Measurements from ENCODE around the gene PTPN7.

The PTPN7 gene

DNA sequence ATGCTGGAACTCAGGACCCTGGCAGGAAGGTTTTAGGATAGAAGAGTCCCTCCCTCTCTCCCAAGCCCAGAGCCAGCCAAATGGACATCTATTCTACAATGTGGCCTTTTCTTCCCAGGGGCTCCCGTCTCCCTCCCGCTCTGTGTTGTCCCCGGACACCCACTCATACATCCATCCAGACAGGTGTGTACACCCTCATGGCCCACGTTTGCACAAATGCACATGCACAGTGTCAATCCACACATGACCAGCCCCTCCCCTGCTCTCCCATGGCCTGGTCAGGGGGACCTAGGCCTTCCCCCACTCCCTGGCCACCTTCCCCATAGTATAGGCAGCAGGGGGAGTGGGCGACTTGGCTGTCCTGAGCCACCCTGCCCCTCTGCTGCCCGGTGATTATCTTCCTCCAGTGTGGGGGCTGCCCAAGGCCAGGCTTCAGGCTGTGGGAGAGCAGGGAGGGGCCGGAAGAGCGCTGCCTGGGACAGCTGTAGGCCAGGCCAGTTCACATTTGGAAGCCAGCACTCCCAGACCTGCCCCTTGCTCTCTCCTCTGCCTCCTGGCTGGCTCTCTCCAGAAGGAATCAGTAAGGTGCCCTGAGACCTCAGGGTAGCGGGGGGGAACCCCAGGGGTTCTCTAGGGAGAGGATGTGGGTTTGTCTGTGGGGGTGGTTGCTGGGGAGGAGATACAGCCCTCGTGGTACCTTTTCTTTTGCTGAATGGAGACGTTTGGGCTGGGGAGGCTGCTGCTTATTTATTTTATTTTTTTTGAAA is 4.1 kb upstream of the PTPN7 start:
- Mint-ChIP-seq H3K4me1 (peaks cover 73% of the 10 kb centered on the region), H3K4me3 (peak overlapping the region; percentile 81), H3K27ac (peak overlapping the region; percentile 99), H3K9me3 (no peaks in the 10 kb centered on the region), H3K27me3 (no peaks in the 10 kb centered on the region), H3K36me3 (ENCODE audit: low read depth) (peaks cover 4% of the 10 kb centered on the region)
- DNase-seq, result peak; percentile 75
- ATAC-seq, result peak; percentile 17

DNA sequence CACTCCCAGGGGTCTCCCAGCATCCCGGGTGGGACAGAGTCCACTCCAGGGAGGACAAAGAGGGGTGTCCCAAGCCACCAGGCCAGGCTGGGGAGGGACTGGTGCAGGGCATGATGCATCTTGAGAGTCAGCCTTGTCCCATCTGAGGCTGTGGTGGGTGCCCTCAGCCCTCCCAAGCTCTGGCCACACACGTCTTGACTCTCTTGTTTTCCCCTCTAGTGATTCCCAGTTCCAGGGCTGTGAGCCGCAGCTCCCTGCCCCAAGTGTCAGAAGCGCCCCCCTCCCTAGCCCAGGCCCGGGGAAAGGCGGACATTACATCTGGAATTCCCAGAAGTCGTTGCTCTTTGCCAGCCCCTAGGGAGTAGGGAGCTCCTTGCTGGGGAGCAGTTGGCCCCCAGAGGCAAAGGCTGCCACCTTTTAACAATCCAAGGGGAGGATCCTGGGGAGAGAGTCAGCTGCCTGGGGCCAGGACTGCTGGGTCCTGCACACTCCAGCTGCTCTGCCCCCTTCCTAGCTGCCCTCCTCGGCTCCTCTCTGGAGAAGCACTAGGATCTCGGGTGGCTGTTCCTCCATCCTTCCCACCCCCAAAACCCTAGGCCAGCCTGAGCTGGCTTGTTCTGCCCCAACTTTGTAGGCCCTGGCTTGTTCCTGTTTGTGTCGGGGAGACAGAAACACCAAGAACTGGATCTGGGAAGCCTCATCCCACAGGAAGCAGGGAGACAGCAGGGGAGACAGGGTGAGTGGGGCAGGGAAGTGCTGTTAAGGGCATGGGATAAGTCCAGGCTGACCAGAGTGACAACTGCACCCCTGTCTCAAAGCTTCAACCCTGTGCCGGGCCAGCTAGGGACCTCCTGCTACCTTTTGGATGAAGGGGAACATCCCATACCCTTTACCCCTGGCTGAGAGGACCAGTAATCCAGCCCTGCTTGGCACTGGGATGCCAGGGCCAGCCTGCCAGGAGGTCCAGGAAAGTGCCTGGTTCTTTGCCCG is 3.2 kb upstream of the PTPN7 start:
- ATAC-seq, result no peak
- Mint-ChIP-seq H3K4me1 (peaks cover 82% of the 10 kb centered on the region), H3K4me3 (peak overlapping the region; percentile 99), H3K9me3 (no peaks in the 10 kb centered on the region), H3K27me3 (no peaks in the 10 kb centered on the region), H3K36me3 (ENCODE audit: low read depth) (peaks cover 12% of the 10 kb centered on the region), H3K27ac (peak overlapping the region; percentile 99)
- DNase-seq, result peak; percentile 30

DNA sequence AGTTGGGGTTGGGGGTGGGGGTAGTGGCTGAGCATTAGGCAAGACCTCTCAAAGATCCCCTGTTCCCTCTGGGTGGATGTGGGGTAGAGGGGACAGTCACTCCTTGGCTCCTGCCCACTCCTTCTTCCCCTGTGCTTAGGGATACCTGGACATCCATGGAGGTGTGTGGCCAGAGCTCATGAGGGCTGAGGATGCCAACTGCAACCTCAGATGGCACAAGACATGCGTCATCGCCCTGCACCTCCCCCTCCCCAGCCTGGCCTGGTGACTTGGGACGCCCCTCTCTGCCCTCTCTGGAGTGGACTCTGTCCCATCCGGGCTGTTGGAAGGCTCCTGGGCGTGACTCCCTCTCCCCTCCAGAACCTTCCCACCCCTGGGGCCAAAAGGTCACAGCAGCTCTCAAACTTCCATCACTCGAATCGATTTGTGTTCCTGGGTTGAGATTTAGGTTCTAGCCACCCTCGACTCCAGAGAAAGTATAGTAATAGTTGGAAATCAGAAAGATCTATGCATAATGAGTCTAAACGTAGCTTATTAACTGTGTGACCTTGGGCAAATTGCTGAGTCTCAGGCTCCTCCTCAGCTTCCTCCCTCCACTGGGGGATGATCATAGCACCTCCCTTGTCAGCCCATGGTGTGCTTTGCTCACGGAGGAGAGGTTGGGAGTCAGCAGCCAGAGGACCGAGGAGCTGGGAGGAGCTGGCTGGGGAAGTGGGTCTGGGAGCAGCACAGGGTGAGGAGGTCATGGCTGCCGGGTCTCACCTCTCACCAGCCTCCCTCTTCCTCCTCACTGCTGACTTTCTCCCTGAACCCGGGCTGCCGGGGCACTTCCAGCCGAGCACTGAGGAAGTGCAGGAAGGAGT is 2.2 kb upstream of the PTPN7 start:
- peak; percentile 45 for DNase-seq
- peak overlapping the region; percentile 99 for H3K27ac Mint-ChIP-seq
- no peaks in the 10 kb centered on the region for H3K27me3 Mint-ChIP-seq
- peaks cover 89% of the 10 kb centered on the region for H3K4me1 Mint-ChIP-seq
- peaks cover 20% of the 10 kb centered on the region for H3K36me3 Mint-ChIP-seq (ENCODE audit: low read depth)
- peak; percentile 4 for ATAC-seq
- H3K9me3 Mint-ChIP-seq, result no peaks in the 10 kb centered on the region
- H3K4me3 Mint-ChIP-seq, result peak overlapping the region; percentile 99

DNA sequence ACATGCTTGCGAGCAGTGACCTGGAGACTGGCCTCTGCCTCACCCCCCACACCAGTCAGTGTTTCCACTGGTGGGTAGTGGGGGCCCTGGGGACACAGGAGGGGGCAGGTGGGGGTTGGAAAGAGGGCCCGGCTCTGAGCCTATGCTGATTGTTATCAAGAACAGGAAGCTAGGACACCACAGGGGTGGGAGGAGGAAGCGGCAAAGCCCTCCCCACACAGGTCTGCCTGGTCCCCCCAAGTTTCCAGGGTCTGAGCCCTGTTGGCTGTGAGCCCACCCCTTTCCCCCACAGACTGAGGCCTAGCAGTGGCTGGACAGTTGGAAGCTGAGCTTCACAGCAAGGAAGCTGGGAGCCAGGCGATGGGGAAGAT is 1.6 kb upstream of the PTPN7 start:
- peaks cover 91% of the 10 kb centered on the region for H3K4me1 Mint-ChIP-seq
- peak overlapping the region; percentile 99 for H3K4me3 Mint-ChIP-seq
- no peaks in the 10 kb centered on the region for H3K9me3 Mint-ChIP-seq
- H3K27ac Mint-ChIP-seq, result peak overlapping the region; percentile 99
- no peaks in the 10 kb centered on the region for H3K27me3 Mint-ChIP-seq
- peak; percentile 30 for ATAC-seq
- DNase-seq, result peak; percentile 84
- H3K36me3 Mint-ChIP-seq (ENCODE audit: low read depth), result peaks cover 25% of the 10 kb centered on the region

DNA sequence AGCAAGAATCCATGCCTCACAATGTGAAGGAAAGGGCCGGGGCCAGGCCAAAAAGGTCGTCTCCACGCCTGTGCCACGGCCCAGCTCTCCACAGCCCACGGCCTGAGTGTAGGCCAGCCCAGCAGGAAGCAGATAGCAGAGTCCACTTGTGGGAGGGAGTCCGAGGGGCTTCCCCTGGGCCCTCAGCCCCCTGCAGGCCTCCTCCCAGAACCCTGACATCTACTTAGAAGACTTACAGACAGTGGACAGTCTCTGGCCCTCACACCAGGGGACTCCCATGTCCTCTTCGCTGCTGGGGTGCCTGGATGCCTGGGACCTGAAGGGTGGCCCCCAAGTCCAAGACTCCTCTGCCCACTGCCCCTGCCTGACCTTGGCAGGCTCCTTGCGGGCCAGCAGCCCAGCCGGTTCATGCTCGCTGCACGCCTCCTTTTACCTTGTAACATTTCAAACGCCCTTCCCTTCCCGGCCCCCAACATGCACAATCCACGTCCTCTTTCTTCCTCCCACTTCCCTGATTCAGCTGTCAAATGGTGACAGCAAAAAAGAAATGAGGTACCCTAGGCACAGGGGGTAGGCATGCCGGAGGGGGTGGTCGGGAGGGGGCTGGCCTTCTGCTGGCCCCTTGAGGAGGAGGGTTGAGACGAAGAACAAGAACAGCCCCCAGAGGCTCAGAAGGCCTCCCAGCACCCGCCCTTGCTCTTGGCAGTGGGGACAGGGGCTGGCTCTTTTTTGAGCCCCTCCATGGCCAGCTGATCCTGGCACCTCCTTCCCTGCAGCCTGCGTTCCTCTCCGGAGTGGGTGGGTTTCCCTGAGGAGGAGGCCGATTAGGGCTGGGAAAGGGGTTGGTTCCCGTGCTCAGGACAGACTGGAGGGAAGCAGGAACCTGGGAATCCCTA is 997 bp upstream of the PTPN7 start:
- Mint-ChIP-seq H3K9me3 (no peaks in the 10 kb centered on the region), H3K27ac (peak overlapping the region; percentile 99), H3K4me1 (peaks cover 89% of the 10 kb centered on the region), H3K27me3 (no peaks in the 10 kb centered on the region), H3K4me3 (peak overlapping the region; percentile 99), H3K36me3 (ENCODE audit: low read depth) (peaks cover 30% of the 10 kb centered on the region)
- no peak for ATAC-seq
- peak; percentile 32 for DNase-seq

DNA sequence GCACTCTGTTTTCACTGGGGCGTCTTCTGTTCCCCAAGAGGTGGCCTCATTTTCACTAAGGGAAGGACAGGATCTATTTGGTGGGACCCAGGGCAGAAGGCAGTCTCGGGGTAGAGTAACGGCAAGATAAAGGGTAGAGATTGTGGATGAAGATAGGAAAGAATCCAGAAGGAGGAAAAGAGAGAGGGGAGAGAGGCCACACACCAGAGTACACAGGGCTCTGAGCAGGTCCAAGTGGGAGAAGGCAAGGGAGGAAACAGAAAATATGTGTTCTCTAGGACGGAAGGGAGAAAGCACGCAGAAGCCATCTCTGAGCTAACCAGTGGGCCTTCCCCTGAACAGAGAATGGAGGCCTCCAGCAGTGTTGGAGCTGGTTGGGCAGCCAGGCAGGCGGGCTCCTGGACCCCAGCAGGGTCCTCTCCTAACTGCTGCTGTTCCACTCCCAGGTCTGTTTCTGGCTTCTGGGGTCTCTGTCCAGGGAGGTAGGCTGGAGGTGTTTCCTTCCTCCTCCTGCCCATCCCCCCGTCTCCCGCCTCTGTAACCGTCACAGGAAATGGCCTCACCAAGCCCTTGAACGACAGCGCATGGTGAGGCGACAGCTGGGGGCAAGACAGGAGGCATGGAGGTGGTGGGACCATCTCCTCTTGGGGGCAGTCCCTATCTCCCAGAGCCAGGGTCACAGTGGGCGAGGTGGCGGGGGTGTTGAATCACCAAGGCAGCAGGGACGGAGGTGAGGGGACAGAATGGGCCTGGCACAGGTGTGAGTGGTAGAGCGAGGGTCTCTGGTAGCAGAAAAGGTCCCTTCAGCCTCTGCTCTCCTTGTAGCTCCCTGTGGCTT is 649 bp downstream of the PTPN7 start:
- H3K27ac Mint-ChIP-seq, result peak overlapping the region; percentile 99
- no peaks in the 10 kb centered on the region for H3K9me3 Mint-ChIP-seq
- DNase-seq, result peak; percentile 85
- peak overlapping the region; percentile 99 for H3K4me3 Mint-ChIP-seq
- H3K4me1 Mint-ChIP-seq, result peaks cover 88% of the 10 kb centered on the region
- ATAC-seq, result peak; percentile 59
- peaks cover 44% of the 10 kb centered on the region for H3K36me3 Mint-ChIP-seq (ENCODE audit: low read depth)
- no peaks in the 10 kb centered on the region for H3K27me3 Mint-ChIP-seq

DNA sequence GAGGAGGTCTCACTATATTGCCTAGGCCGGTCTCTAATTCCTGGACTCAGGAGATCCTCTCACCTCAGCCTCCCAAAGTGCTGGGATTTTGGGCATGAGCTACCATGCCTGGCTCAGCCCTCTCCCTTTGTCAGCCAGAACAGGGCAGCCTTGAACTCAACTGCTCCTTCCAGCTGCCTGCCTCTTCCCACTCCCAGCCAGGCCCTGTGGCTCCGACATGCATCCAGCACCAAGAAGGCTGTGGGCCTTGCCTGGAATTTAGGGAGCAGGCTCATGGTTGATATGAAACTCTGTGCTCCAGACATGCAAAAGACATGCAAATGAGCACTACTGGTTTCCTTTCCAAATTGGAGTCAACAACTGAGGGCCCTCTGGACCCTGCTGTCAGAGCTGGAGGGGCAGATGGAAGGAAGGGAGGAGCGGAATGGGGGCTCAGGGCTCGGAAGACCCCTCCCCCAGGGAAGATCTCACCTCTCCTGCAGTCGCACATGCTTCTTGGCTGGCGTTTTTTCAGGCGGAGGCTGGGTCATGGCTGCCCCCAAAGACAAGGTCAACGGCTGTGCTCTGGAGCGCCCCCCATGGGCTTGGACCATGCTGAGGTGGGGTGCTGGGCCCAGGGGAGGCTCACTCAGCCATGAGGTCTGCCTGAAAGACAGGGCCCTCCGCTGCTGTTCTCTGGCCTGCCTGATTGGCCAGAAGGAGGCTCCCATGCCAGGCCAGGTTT is 1.4 kb downstream of the PTPN7 start:
- peak; percentile 75 for DNase-seq
- peaks cover 52% of the 10 kb centered on the region for H3K36me3 Mint-ChIP-seq (ENCODE audit: low read depth)
- H3K4me1 Mint-ChIP-seq, result peaks cover 84% of the 10 kb centered on the region
- no peaks in the 10 kb centered on the region for H3K27me3 Mint-ChIP-seq
- peak overlapping the region; percentile 99 for H3K27ac Mint-ChIP-seq
- peak overlapping the region; percentile 99 for H3K4me3 Mint-ChIP-seq
- H3K9me3 Mint-ChIP-seq, result no peaks in the 10 kb centered on the region
- ATAC-seq, result peak; percentile 3

DNA sequence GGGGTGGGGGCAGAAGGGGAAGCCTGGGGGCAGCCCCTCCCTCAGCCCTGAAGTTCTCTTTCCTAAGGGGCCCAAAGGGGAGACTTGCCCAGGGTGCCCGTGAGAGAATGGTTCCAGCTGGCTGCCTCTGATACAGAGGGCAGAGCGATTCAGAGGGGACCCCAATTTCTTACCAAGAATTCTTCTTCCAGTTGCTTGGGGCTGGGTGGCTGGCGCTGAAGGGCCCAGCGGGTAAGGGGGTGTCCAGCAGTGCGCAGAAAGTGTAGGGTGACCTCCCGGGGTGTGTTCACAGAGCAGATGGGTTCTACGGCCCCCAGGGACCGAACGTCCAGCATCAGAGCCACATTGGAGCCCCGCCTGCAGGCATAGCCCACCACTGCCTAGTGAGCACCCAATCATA is 2.5 kb downstream of the PTPN7 start:
- H3K4me3 Mint-ChIP-seq, result peak overlapping the region; percentile 99
- H3K4me1 Mint-ChIP-seq, result peaks cover 79% of the 10 kb centered on the region
- H3K36me3 Mint-ChIP-seq (ENCODE audit: low read depth), result peaks cover 60% of the 10 kb centered on the region
- no peak for ATAC-seq
- H3K27ac Mint-ChIP-seq, result peak overlapping the region; percentile 99
- DNase-seq, result no peak
- H3K9me3 Mint-ChIP-seq, result no peaks in the 10 kb centered on the region
- no peaks in the 10 kb centered on the region for H3K27me3 Mint-ChIP-seq

DNA sequence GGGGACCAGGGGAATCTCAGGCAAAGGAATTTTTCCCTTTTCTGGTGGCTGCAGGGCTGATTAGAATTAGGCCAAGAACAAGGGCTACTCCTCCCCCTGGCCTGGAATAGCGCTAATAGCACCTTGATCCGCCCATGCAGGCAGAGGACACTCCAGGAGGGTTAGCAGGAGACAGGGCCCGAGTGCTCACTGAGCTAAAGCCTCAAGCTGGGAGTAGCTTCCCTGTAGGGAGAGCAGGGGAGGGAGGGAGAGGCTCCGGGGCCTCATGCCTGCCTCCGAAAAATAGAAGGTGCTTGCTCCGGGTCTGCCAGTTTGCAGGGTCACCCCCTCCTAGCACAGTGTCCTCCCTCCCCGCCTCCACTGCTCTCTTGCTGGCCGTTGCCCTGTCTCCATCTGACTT is 3.8 kb downstream of the PTPN7 start:
- Mint-ChIP-seq H3K9me3 (no peaks in the 10 kb centered on the region), H3K36me3 (ENCODE audit: low read depth) (peaks cover 70% of the 10 kb centered on the region), H3K27me3 (no peaks in the 10 kb centered on the region), H3K4me1 (peaks cover 66% of the 10 kb centered on the region), H3K27ac (peak overlapping the region; percentile 99), H3K4me3 (peak overlapping the region; percentile 99)
- ATAC-seq (no peak), DNase-seq (no peak)

DNA sequence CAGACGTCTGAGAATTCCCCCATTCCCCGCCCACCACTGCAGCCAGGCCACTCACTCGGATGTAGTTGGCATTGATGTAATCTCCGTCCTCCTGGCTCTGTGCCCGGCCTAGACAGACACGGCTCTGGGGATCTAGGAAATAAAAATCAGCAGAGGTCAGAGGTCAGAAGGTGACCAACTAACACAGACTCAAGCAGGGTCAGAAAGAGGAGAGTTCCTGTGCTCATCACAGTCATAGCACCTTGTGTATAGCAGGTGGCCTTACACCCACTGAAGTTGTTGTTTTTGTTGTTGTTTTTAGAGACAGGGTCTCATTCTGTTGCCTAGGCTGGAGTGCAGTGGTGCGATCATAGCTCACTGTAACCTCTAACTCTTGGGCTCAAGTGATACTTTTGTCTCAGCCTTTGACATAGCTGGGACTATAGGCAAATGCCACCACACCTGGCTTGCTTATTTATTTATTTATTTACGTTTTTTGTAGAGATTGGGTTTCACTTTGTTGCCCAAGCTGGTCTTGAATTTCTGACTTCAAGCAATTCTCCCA is 4.9 kb downstream of the PTPN7 start:
- H3K4me3 Mint-ChIP-seq, result peak overlapping the region; percentile 69
- peaks cover 61% of the 10 kb centered on the region for H3K4me1 Mint-ChIP-seq
- H3K9me3 Mint-ChIP-seq, result no peaks in the 10 kb centered on the region
- no peaks in the 10 kb centered on the region for H3K27me3 Mint-ChIP-seq
- ATAC-seq (no peak), DNase-seq (no peak)
- H3K36me3 Mint-ChIP-seq (ENCODE audit: low read depth), result peaks cover 81% of the 10 kb centered on the region
- H3K27ac Mint-ChIP-seq, result peak overlapping the region; percentile 46

DNA sequence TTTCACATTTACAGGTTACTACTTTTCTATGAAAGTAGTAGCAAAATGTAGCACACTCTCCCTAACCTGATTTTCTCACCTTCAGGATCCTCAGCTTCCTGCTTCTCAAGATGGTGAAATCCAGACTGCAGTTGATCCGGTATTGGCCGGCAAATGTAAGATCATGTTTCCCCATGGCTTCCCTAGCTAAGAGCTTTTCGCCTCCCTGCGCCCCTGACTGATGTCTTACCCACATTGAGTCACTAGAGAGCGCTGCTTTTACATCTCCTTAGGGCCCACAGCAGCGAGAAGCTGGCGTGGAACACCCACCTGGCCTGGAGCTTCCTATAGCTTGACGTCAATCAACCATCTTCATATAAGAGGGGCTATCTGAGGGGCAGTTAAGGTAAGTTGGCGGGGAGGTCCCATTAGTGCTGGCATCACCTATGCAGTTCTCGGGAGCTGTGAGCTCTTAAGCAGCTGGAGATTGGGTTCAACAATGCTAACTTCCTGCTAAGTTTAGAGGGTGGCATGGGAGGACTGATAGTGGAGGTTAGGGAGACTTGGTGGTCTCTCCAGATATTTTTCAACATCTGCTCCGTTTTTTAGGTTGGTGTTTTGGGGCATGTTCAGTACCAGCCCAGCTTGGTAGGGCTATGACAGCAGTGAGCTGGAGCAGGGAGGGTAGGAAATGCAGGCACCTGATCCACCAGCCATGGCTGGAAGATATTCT is 5.5 kb downstream of the PTPN7 start:
- Mint-ChIP-seq H3K36me3 (ENCODE audit: low read depth) (peaks cover 86% of the 10 kb centered on the region), H3K4me1 (peaks cover 60% of the 10 kb centered on the region), H3K27me3 (no peaks in the 10 kb centered on the region), H3K9me3 (no peaks in the 10 kb centered on the region), H3K4me3 (peak overlapping the region; percentile 36), H3K27ac (peak overlapping the region; percentile 88)
- ATAC-seq, result peak; percentile 42
- DNase-seq, result peak; percentile 44

All from activated naive CD8-positive, alpha-beta T cell treated with anti-CD3 and anti-CD28 coated beads, Interleukin-2, amount 50 U/mL, for 24 hours (primary cell).